Measurements from ENCODE around the gene KCNN1. TPM values are rescaled to one million over a fixed set of nuclear protein-coding genes. Genes with fewer than 3 reads are reported as not detected.
A peak's percentile ranks its signal among the peaks of the same experiment; 100 is the strongest.

Gene KCNN1
- total and polyA plus RNA-seq, 8 donors: 0.23 to 0.46 TPM; not detected in 6

DNA sequence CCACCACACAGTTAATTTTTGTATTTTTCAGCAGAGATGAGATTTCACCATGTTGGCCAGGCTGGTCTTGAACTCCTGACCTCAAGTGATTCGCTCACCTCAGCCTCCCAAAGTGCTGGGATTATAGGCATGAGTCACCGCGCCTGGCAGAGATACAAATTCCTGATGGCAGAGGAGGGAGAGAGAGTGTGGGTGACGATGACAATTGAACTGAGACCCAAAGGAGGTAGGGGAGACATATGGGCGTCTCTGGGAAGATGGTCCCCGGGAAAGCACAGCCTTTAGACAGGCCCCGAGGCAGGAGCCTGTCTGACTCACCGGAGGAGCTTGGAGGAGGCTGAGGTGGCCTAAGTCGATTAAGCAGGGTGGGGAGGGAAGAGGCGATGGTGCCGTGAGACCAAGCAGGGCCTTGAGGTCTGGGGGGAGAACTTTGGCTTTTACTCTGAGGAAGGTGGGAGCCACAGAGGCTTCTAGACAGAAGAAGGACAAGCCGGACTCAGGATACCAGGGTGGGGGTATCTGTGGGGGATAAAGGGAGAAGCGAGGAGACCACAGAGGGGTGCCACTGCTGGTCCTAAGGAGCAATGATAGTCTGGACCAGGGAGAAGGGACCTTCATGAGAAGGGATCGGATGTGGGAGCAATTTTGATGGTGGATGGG is 79.3 kb downstream of the KCNN1 start:
- Histone ChIP-seq H3K9me3 (no peaks in the 10 kb centered on the region), H3K4me3 (no peak overlapping the region), H3K27me3 (no peaks in the 10 kb centered on the region), H3K36me3 (no peaks in the 10 kb centered on the region), H3K27ac (peak overlapping the region in 4 of 5 donors; percentile 78 to 81 (median 80)), H3K4me1 (peaks cover 28 to 47% (median 43%) of the 10 kb centered on the region in 4 donors)
- peak in 1 of 2 donors; percentile 47 for DNase-seq
- 62 to 71% (median 62%) methylated on average over 14 of the region's 14 CpGs for WGBS, 5 donors
- intact Hi-C loops (cut with DNase I; ENCODE audit: low total_unique reads): no loop called here
- TF ChIP-seq, protein P1, sequence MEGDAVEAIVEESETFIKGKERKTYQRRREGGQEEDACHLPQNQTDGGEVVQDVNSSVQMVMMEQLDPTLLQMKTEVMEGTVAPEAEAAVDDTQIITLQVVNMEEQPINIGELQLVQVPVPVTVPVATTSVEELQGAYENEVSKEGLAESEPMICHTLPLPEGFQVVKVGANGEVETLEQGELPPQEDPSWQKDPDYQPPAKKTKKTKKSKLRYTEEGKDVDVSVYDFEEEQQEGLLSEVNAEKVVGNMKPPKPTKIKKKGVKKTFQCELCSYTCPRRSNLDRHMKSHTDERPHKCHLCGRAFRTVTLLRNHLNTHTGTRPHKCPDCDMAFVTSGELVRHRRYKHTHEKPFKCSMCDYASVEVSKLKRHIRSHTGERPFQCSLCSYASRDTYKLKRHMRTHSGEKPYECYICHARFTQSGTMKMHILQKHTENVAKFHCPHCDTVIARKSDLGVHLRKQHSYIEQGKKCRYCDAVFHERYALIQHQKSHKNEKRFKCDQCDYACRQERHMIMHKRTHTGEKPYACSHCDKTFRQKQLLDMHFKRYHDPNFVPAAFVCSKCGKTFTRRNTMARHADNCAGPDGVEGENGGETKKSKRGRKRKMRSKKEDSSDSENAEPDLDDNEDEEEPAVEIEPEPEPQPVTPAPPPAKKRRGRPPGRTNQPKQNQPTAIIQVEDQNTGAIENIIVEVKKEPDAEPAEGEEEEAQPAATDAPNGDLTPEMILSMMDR (IDR thresholded peaks at IDR 0.05): no peak
- TF ChIP-seq POLR2AphosphoS5 (IDR thresholded peaks at IDR 0.05): no peak
- no peak for TF ChIP-seq EP300 (IDR thresholded peaks at IDR 0.05)
- TF ChIP-seq POLR2A (IDR thresholded peaks at IDR 0.05): no peak

DNA sequence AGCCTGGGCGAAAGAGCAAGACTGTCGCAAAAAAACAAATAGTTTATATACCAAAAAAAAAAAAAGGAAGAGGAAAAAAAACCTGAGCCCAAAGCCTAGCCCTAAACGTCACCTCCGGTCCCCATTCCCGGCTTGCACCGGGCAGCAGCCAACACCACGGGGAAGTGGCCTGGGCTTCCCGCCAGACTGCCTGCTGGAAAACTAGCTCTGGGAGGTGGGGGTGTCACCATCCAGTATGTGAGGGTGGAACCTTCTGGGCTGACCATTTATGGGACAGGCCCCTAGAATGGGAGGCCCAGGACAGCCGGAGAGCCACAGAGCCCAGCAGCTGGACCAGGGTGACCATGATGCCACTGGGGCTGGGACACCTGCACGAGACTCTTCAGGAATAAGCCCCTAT is 82.5 kb downstream of the KCNN1 start:
- DNase-seq: peak; percentile 81 to 92
- Histone ChIP-seq H3K9me3 (no peaks in the 10 kb centered on the region), H3K27me3 (peaks cover 0 to 5% (median 0%) of the 10 kb centered on the region in 3 donors), H3K36me3 (no peaks in the 10 kb centered on the region), H3K27ac (peak overlapping the region; percentile 61 to 86 (median 80)), H3K4me3 (no peak overlapping the region), H3K4me1 (peaks cover 39 to 61% (median 52%) of the 10 kb centered on the region in 4 donors)
- WGBS, 5 donors: 20 to 33% (median 26%) methylated on average over 9 to 10 of the region's 10 CpGs
- intact Hi-C loops (cut with DNase I; ENCODE audit: low total_unique reads): no loop called here
- TF ChIP-seq EP300 (IDR thresholded peaks at IDR 0.05): peak; percentile 74
- TF ChIP-seq POLR2A (IDR thresholded peaks at IDR 0.05): no peak
- peak; percentile 61 to 94 (median 65) for TF ChIP-seq POLR2AphosphoS5 (IDR thresholded peaks at IDR 0.05)
- TF ChIP-seq, protein P1 (IDR thresholded peaks at IDR 0.05): no peak

Small RNAs within 50 kb of the gene (small RNA-seq; reads per million reads assigned to genes)
- 0 reads per million in 4 donors for gene RNA5SP468

Other genes with a start within 250 kb of the KCNN1 start
- gene MAP1S, start 247.6 kb upstream of the KCNN1 start, total RNA-seq: 100 to 1,000 TPM in 1 of 5 donors, 10 to 100 TPM in 3, 1 to 10 TPM in 1; 8.3 to 193 (median 67.1) TPM
- 10 to 100 TPM; 14.9 to 25.2 (median 25.0) TPM for gene MAP1S, start 247.6 kb upstream of the KCNN1 start, polyA plus RNA-seq
- 1 to 10 TPM in 3 of 5 donors, under 1 TPM in 1, not detected in 1; 0.55 to 9.3 (median 2.0) TPM for gene FCHO1, start 215.6 kb upstream of the KCNN1 start, total RNA-seq
- under 1 TPM; 0.53 to 0.92 (median 0.75) TPM for gene FCHO1, start 215.6 kb upstream of the KCNN1 start, polyA plus RNA-seq
- 100 to 1,000 TPM in 1 of 5 donors, 10 to 100 TPM in 4; 11.9 to 117 (median 25.7) TPM for gene B3GNT3, start 172.0 kb upstream of the KCNN1 start, total RNA-seq
- 10 to 100 TPM; 11.3 to 39.3 (median 11.3) TPM for gene B3GNT3, start 172.0 kb upstream of the KCNN1 start, polyA plus RNA-seq
- not detected for gene INSL3, start 145.6 kb upstream of the KCNN1 start, total RNA-seq
- under 1 TPM in 1 of 3 donors, not detected in 2; 0.23 TPM for gene INSL3, start 145.6 kb upstream of the KCNN1 start, polyA plus RNA-seq
- gene JAK3, start 119.1 kb upstream of the KCNN1 start, total RNA-seq: 10 to 100 TPM in 2 of 5 donors, 1 to 10 TPM in 2, under 1 TPM in 1; 0.89 to 50.2 (median 3.9) TPM
- 1 to 10 TPM; 2.3 to 3.2 (median 2.6) TPM for gene JAK3, start 119.1 kb upstream of the KCNN1 start, polyA plus RNA-seq
- gene RPL18A, start 107.2 kb upstream of the KCNN1 start, total RNA-seq: 1,000 to 10,000 TPM in 3 of 5 donors, 100 to 1,000 TPM in 2; 854 to 1,923 (median 1,089) TPM
- gene RPL18A, start 107.2 kb upstream of the KCNN1 start, polyA plus RNA-seq: 1,000 to 10,000 TPM; 3,674 to 4,061 (median 3,993) TPM
- gene SLC5A5, start 95.2 kb upstream of the KCNN1 start, total RNA-seq: 100 to 1,000 TPM in 2 of 5 donors, 10 to 100 TPM in 1, 1 to 10 TPM in 1, not detected in 1; 4.0 to 116 (median 70.7) TPM
- gene SLC5A5, start 95.2 kb upstream of the KCNN1 start, polyA plus RNA-seq: 10 to 100 TPM in 1 of 3 donors, 1 to 10 TPM in 2; 1.3 to 19.7 (median 1.4) TPM
- gene CCDC124, start 34.1 kb upstream of the KCNN1 start, total RNA-seq: 10 to 100 TPM; 15.8 to 98.7 (median 68.7) TPM
- gene CCDC124, start 34.1 kb upstream of the KCNN1 start, polyA plus RNA-seq: 100 to 1,000 TPM; 107 to 149 (median 124) TPM
- 100 to 1,000 TPM in 1 of 5 donors, 10 to 100 TPM in 4; 19.8 to 130 (median 60.8) TPM for gene ARRDC2, start 41.1 kb downstream of the KCNN1 start, total RNA-seq
- 10 to 100 TPM; 31.4 to 34.1 (median 32.7) TPM for gene ARRDC2, start 41.1 kb downstream of the KCNN1 start, polyA plus RNA-seq
- 1 to 10 TPM in 1 of 5 donors, under 1 TPM in 1, not detected in 3; 0.18 to 9.3 TPM for gene IL12RB1, start 119.8 kb downstream of the KCNN1 start, total RNA-seq
- under 1 TPM in 2 of 3 donors, not detected in 1; 0.68 to 0.87 TPM for gene IL12RB1, start 119.8 kb downstream of the KCNN1 start, polyA plus RNA-seq
- gene MAST3, start 130.7 kb downstream of the KCNN1 start, total RNA-seq: 10 to 100 TPM in 3 of 5 donors, 1 to 10 TPM in 2; 1.7 to 29.0 (median 10.7) TPM
- 1 to 10 TPM; 1.8 to 4.0 (median 1.9) TPM for gene MAST3, start 130.7 kb downstream of the KCNN1 start, polyA plus RNA-seq
- gene PIK3R2, start 186.1 kb downstream of the KCNN1 start, total RNA-seq: 100 to 1,000 TPM in 1 of 5 donors, 10 to 100 TPM in 3, 1 to 10 TPM in 1; 6.6 to 490 (median 22.2) TPM
- gene PIK3R2, start 186.1 kb downstream of the KCNN1 start, polyA plus RNA-seq: 1 to 10 TPM; 2.0 to 5.5 (median 2.6) TPM
- 100 to 1,000 TPM in 1 of 5 donors, 10 to 100 TPM in 3, not detected in 1; 37.3 to 199 (median 43.9) TPM for gene IFI30, start 206.7 kb downstream of the KCNN1 start, total RNA-seq
- gene IFI30, start 206.7 kb downstream of the KCNN1 start, polyA plus RNA-seq: 100 to 1,000 TPM in 1 of 3 donors, 10 to 100 TPM in 2; 53.2 to 103 (median 82.9) TPM
- 100 to 1,000 TPM in 1 of 5 donors, 10 to 100 TPM in 2, 1 to 10 TPM in 2; 5.9 to 200 (median 13.0) TPM for gene MPV17L2, start 226.1 kb downstream of the KCNN1 start, total RNA-seq
- 10 to 100 TPM; 11.6 to 15.4 (median 13.3) TPM for gene MPV17L2, start 226.1 kb downstream of the KCNN1 start, polyA plus RNA-seq
- gene RAB3A, start 236.9 kb downstream of the KCNN1 start, total RNA-seq: 1 to 10 TPM in 3 of 5 donors, under 1 TPM in 1, not detected in 1; 0.87 to 2.2 (median 1.7) TPM
- 1 to 10 TPM; 1.4 to 2.2 (median 2.0) TPM for gene RAB3A, start 236.9 kb downstream of the KCNN1 start, polyA plus RNA-seq